ENCODE measurements around the gene LYST. TPM values are rescaled to one million over a fixed set of nuclear protein-coding genes. Genes with fewer than 3 reads are reported as not detected.
"Not testable (repeated sequence)": the region's sequence is repeated elsewhere in the genome, so short reads cannot be mapped to it uniquely, and the experiment has no call there.

LYST gene, protein sequence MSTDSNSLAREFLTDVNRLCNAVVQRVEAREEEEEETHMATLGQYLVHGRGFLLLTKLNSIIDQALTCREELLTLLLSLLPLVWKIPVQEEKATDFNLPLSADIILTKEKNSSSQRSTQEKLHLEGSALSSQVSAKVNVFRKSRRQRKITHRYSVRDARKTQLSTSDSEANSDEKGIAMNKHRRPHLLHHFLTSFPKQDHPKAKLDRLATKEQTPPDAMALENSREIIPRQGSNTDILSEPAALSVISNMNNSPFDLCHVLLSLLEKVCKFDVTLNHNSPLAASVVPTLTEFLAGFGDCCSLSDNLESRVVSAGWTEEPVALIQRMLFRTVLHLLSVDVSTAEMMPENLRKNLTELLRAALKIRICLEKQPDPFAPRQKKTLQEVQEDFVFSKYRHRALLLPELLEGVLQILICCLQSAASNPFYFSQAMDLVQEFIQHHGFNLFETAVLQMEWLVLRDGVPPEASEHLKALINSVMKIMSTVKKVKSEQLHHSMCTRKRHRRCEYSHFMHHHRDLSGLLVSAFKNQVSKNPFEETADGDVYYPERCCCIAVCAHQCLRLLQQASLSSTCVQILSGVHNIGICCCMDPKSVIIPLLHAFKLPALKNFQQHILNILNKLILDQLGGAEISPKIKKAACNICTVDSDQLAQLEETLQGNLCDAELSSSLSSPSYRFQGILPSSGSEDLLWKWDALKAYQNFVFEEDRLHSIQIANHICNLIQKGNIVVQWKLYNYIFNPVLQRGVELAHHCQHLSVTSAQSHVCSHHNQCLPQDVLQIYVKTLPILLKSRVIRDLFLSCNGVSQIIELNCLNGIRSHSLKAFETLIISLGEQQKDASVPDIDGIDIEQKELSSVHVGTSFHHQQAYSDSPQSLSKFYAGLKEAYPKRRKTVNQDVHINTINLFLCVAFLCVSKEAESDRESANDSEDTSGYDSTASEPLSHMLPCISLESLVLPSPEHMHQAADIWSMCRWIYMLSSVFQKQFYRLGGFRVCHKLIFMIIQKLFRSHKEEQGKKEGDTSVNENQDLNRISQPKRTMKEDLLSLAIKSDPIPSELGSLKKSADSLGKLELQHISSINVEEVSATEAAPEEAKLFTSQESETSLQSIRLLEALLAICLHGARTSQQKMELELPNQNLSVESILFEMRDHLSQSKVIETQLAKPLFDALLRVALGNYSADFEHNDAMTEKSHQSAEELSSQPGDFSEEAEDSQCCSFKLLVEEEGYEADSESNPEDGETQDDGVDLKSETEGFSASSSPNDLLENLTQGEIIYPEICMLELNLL (N-terminal part only)
- total RNA-seq, result 100 to 1,000 TPM in 1 of 4 donors, 10 to 100 TPM in 3; 27.8 to 128 (median 41.3) TPM

DNA sequence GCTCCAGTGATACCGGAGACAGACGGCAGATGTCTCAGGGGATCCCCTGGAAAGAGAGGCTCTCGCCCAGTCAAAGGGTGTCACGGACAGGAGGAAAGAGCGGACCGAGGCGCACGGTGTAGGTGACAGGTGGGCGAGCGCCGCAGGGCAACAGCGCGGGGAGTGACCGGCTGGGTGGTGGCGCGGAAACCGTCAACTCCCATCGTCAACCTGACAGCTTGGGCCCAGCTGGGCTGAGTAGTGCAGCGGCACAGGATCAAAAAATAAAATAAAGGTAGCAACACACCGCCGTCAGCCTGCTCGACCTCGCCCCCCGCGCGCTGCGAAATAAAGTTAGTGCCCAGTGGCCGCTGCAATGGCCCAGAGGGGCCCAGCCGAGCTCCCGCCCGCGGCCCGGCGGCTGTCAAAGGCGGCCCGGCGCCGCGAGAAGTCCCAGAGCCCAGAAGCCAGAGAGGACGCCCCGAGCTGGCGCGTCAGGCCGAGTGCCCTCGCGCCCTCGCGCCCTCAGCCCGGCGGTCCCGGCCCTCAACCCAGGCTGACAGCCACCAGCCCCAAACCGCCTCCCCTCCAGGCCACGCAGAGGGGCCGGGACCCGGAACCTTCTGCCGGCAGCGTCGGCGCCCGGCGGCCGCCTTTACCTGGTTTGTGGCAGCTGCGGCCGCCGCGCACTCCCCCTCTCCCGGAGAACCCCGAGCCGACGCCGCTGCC is at the start of gene LYST:
Gene LYST (minus strand): TSS at position 702 of the 708 bp plus-strand sequence. CDS start 36,489 bp downstream, outside the sequence.
- no peak for DNase-seq (ENCODE audit: low spot score)
- TF ChIP-seq, protein P1, sequence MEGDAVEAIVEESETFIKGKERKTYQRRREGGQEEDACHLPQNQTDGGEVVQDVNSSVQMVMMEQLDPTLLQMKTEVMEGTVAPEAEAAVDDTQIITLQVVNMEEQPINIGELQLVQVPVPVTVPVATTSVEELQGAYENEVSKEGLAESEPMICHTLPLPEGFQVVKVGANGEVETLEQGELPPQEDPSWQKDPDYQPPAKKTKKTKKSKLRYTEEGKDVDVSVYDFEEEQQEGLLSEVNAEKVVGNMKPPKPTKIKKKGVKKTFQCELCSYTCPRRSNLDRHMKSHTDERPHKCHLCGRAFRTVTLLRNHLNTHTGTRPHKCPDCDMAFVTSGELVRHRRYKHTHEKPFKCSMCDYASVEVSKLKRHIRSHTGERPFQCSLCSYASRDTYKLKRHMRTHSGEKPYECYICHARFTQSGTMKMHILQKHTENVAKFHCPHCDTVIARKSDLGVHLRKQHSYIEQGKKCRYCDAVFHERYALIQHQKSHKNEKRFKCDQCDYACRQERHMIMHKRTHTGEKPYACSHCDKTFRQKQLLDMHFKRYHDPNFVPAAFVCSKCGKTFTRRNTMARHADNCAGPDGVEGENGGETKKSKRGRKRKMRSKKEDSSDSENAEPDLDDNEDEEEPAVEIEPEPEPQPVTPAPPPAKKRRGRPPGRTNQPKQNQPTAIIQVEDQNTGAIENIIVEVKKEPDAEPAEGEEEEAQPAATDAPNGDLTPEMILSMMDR (IDR thresholded peaks at IDR 0.05), result no peak
- peak; percentile 67 for ATAC-seq (ENCODE audit: low FRiP score)

DNA sequence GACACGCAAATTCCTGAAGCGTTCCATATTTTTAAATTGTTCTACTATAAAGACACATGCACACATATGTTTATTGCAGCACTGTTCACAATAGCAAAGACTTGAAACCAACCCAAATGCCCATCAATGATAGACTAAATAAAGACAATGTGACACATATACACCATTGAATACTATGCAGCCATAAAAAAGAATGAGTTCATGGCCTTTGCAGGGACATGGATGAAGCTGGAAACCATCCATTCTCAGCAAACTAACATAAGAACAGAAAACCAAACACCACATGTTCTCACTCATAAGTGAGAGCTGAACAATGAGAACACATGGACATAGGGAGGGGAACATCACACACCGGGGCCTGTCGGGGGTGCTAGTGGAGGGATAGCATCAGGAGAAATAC is 48.8 kb upstream of the LYST start:
- not testable (repeated sequence) for ATAC-seq (ENCODE audit: low FRiP score); DNase-seq (ENCODE audit: low spot score)

DNA sequence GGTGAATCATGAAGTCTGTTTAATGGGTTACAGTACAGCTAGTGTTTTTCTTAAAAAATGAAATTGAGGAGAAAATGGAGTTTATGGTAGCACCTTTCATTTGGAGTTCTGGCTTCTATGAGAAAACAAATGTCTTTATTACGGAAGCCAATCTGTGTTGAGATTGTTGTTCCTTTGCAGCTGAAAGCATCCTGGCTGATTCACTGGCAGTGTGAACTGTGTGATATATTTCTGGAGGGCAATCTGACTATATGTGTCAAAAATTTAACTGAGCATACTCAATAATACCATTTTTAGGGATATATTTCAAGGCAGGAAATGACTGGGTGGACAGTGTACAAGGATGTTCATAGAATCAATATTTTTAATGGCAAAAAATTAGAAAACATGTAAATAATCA is 46.6 kb upstream of the LYST start:
- DNase-seq (ENCODE audit: low spot score) (no peak), ATAC-seq (ENCODE audit: low FRiP score) (no peak)
- TF ChIP-seq, protein P1 (IDR thresholded peaks at IDR 0.05), result no peak

DNA sequence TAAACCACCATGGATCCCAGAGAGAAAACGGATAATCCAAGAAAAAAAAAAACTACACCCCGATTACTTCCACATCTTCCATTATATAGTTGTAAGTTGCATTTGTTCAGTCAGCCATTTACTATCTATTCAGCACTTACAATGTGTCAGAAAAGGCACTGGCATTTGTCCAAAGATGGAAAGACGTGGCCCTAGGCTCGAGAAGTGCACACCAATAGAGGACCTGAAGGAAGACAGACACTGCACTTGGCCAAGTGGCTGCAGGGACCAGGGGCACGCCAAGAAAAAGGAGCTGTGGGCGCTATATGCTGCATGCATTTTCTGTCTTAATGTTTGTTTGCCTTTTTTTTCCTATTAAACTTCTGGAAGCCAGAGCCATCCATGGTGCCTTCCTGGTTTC is 45.2 kb upstream of the LYST start:
- TF ChIP-seq, protein P1 (IDR thresholded peaks at IDR 0.05), result no peak
- ATAC-seq (ENCODE audit: low FRiP score) (no peak), DNase-seq (ENCODE audit: low spot score) (no peak)

DNA sequence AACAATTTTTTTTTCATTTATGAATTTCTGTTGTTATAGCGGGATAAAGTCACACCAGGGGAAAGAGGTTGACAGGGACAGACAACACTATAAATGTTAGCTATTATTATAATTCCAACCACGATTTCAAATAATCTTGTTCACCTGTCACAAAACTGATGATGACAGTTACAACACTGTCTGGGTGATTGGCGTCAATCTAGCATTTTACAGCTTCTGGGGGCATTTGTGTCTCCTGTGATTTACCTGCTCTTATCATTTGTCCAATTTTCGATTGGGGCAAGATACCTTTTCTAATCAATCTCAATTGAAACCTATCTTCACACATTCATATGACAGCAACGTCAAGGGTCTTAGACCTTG is 44.6 kb upstream of the LYST start:
- TF ChIP-seq, protein P1 (IDR thresholded peaks at IDR 0.05), result no peak
- ATAC-seq (ENCODE audit: low FRiP score) (no peak), DNase-seq (ENCODE audit: low spot score) (no peak)

DNA sequence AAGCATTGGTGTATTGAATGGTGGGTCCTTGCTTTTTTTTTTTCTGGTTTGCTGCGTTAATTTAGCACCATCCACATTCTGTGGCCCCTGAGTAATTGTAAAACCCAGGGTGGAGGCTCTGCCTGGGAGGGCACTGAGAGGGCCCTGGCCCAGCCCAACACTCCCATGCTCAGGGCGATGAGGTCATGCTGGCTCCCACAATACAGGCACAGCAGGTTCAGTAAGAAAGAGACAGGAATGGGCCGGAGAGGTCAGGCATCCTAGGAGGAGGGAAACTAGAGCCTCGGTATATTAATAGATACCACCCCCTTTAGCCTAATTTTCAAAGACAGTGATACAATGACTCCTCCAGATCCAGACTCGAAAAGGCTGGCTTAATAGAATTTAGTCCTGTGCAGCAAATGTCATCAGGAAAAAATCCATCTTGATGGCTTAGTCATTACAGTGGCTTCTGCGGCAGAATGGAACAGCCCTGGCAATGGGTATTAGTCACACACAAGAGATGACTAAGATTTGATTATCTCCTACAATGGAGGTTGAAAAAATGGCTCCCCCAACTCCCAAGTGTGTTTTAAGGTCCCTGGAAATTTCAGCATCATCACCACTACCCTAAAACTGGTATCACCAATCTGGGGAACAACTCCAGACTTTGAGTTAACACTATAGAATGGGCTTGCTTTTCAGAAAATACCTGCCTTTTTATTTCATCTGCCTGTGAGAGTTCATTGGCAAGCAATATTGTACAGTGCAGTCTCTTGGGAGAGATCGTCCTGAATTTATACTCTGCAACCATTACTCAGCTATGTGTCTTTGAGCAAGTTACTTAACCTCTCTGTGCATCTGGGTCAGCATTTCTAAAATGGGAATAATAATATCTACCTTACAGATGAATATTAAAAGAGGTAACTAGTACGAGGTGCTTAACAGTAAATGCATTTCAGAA is 43.9 kb upstream of the LYST start:
- TF ChIP-seq, protein P1 (IDR thresholded peaks at IDR 0.05), result no peak
- ATAC-seq (ENCODE audit: low FRiP score) (peak; percentile 80), DNase-seq (ENCODE audit: low spot score) (no peak)
